BJ (cell line): ENCODE data around the gene CLBA1. TPM values are rescaled to one million over a fixed set of nuclear protein-coding genes. Genes with fewer than 3 reads are reported as not detected.

Experiments
- CTCF ChIA-PET: fragments of 350-600 bp; formaldehyde crosslinking; extraction: SDS; loops from one replicate; lab custom pipeline; 2021; ENCODE audit warnings: antibody characterized with exemption, inconsistent platforms; lab: Yijun Ruan, JAX
- POLR2A ChIA-PET: fragments of 300-600 bp; sonication (Branson Sonifier 250); formaldehyde crosslinking; extraction: SDS; loops from one replicate; lab custom pipeline; 2021; ENCODE audit warnings: antibody characterized with exemption; lab: Charles Lee
- DNase-seq: peaks from one replicate; pipeline ENCODE4 v3.0.0-alpha.2; 2011; ENCODE audit warnings: low read depth
- H3K27me3 ChIP-seq: 2 replicates; pipeline ENCODE4 v1.6.0; 2011; ENCODE audit warnings: low read length; ENCODE audit not compliant: control insufficient read depth, insufficient read depth
- H3K36me3 ChIP-seq: 2 replicates; pipeline ENCODE4 v1.5.1; 2011; ENCODE audit warnings: low read length; ENCODE audit not compliant: control insufficient read depth, insufficient read depth
- H3K4me3 ChIP-seq: 2 replicates; pipeline ENCODE4 v1.5.1; 2011; ENCODE audit warnings: low read depth, mild to moderate bottlenecking, control low read depth, low read length
- CTCF ChIP-seq: IDR thresholded peaks from 2 replicates; pipeline ENCODE4 v1.5.1; 2011; ENCODE audit warnings: low read depth, mild to moderate bottlenecking, control low read depth, inconsistent platforms, low read length, moderate library complexity; ENCODE audit not compliant: insufficient read depth
- polyA plus RNA-seq: library from polyadenylated mRNA; depleted of rRNA; stranded (reverse); fragments of >200 nt; gene quantifications from 2 replicates; pipeline ENCODE4 v1.2.3, GENCODE V29; 2011; rRNA removed

The CLBA1 gene
- polyA plus RNA-seq, 1 experiment, result 5.9 TPM

- ChIA-PET CTCF (no interaction called here), POLR2A (no interaction called here)
- H3K4me3 ChIP-seq, result no peak overlapping the region
- no peak for DNase-seq
- no peak for TF ChIP-seq CTCF
- H3K36me3 ChIP-seq, result no peaks in the 10 kb centered on the region
- H3K27me3 ChIP-seq, result no peaks in the 10 kb centered on the region
Measured at GRCh38 chr14:105039458-105040205, 54.0 kb downstream of the CLBA1 start.

- POLR2A ChIA-PET, result no interaction called here
- DNase-seq, result no peak
- Histone ChIP-seq H3K4me3 (no peak overlapping the region), H3K36me3 (no peaks in the 10 kb centered on the region), H3K27me3 (peaks cover 2% of the 10 kb centered on the region; the same call in 1 of the 2 replicates)
- no peak for TF ChIP-seq CTCF
- CTCF ChIA-PET, result interaction anchor here (1.5 to 9.1 kb wide), 3 partner anchors 23 to 67 kb away, joined by 3 to 159 read pairs (median 5); no protein-coding TSS in a partner anchor
Measured at GRCh38 chr14:105041841-105042765, 56.5 kb downstream of the CLBA1 start.

GRCh38 chr14:105042813-105043212 is 57.2 kb downstream of the CLBA1 start:
- no peak overlapping the region for H3K4me3 ChIP-seq
- POLR2A ChIA-PET, result no interaction called here
- H3K27me3 ChIP-seq, result peaks cover 2% of the 10 kb centered on the region; the same call in 1 of the 2 replicates
- CTCF ChIA-PET, result interaction anchor here (1.0 to 9.1 kb wide), 5 partner anchors 11 to 76 kb away, joined by 3 to 159 read pairs (median 5); no protein-coding TSS in a partner anchor
- TF ChIP-seq CTCF, result no peak
- H3K36me3 ChIP-seq, result no peaks in the 10 kb centered on the region
- no peak for DNase-seq

GRCh38 chr14:105043641-105044040 is 58.1 kb downstream of the CLBA1 start:
- no peak for TF ChIP-seq CTCF
- H3K27me3 ChIP-seq, result peaks cover 2% of the 10 kb centered on the region; the same call in 1 of the 2 replicates
- ChIA-PET POLR2A (no interaction called here), CTCF (interaction anchor here (0.9 to 9.1 kb wide), 10 partner anchors 9 to 149 kb away, joined by 3 to 159 read pairs (median 6); partner anchors contain the start of gene AHNAK2)
- no peak for DNase-seq
- H3K36me3 ChIP-seq, result no peaks in the 10 kb centered on the region
- H3K4me3 ChIP-seq, result no peak overlapping the region

Other genes starting within 250 kb of the CLBA1 start
- 83.5 and 116 TPM in 2 replicates for gene SIVA1, start 232.6 kb upstream of the CLBA1 start, polyA plus RNA-seq
- 152 and 226 TPM in 2 replicates for gene AKT1, start 190.0 kb upstream of the CLBA1 start, polyA plus RNA-seq
- gene ZBTB42, start 184.7 kb upstream of the CLBA1 start, polyA plus RNA-seq, result 1.9 and 2.7 TPM in 2 replicates
- 5.4 and 8.0 TPM in 2 replicates for gene CEP170B, start 120.5 kb upstream of the CLBA1 start, polyA plus RNA-seq
- 0.02 and 0.05 TPM in 2 replicates for gene PLD4, start 60.9 kb upstream of the CLBA1 start, polyA plus RNA-seq
- 6.5 and 6.6 TPM in 2 replicates for gene AHNAK2, start 7.4 kb upstream of the CLBA1 start, polyA plus RNA-seq
- 13.3 and 16.6 TPM in 2 replicates for gene CDCA4, start 35.3 kb downstream of the CLBA1 start, polyA plus RNA-seq
- gene GPR132, start 79.6 kb downstream of the CLBA1 start, polyA plus RNA-seq, result 0.06 and 0.13 TPM in 2 replicates
- gene JAG2, start 183.0 kb downstream of the CLBA1 start, polyA plus RNA-seq, result 0.23 and 0.31 TPM in 2 replicates
- gene NUDT14, start 195.5 kb downstream of the CLBA1 start, polyA plus RNA-seq, result 6.5 and 10.9 TPM in 2 replicates